ENCODE results near the gene OST4.

OST4 gene

DNA sequence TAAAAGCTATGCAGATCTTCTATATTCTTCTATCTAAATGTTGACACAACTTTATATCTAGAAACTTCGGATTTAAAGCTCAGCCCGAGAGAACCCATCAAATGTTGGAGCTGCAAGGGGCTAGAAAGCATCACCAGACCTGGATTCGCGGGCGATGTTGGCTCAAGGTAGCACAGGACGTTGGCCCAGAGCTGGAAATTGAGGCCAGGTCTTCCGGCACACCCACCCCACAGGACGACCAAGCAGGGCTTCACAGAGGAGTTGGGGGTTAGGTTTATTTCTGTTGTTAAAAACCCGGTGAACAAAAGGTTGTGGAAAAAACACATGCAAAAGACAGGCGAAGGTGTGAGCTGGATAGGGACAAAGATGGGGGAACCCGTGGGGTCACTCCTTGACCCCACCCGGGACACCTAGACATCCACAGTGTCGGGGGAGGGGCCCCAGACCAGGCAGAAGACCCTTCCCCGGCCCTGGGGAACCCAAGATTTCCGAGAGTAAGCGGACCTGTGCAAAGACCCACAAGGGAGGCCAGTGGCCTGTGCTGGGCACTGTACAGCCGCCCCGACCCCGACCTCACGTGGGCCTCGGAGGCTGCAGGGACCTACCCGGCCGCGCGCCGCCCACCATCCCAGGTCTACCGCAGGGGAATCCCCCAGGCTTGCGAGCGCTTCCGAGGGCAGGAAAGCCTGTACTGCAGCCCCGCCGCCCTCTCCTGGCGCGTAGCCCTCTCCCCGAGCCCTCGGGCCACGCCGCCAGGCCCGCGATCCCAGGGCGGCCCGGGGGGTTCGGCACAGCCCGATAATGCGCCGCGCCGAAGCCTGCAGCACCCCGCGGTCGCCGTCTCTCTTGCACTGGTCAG lies 21.8 kb downstream of the OST4 start:
- TF ChIP-seq, protein P1, sequence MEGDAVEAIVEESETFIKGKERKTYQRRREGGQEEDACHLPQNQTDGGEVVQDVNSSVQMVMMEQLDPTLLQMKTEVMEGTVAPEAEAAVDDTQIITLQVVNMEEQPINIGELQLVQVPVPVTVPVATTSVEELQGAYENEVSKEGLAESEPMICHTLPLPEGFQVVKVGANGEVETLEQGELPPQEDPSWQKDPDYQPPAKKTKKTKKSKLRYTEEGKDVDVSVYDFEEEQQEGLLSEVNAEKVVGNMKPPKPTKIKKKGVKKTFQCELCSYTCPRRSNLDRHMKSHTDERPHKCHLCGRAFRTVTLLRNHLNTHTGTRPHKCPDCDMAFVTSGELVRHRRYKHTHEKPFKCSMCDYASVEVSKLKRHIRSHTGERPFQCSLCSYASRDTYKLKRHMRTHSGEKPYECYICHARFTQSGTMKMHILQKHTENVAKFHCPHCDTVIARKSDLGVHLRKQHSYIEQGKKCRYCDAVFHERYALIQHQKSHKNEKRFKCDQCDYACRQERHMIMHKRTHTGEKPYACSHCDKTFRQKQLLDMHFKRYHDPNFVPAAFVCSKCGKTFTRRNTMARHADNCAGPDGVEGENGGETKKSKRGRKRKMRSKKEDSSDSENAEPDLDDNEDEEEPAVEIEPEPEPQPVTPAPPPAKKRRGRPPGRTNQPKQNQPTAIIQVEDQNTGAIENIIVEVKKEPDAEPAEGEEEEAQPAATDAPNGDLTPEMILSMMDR (IDR thresholded peaks at IDR 0.05; ENCODE audit: insufficient read depth, low read length, poor library complexity, severe bottlenecking): no peak
- TF ChIP-seq EZH2phosphoT487 (conservative IDR thresholded peaks at IDR 0.05; ENCODE audit: low read length): no peak
- H2AFZ ChIP-seq (ENCODE audit: low read depth, low read length, severe bottlenecking): peak overlapping the region; percentile 70
- H3K9me3 ChIP-seq (ENCODE audit: insufficient read depth, low read length): no peaks in the 10 kb centered on the region
- no peaks in the 10 kb centered on the region for H3K27me3 ChIP-seq (ENCODE audit: low read length)
- no peaks in the 10 kb centered on the region for H3K36me3 ChIP-seq (ENCODE audit: low read length)
- H3F3A ChIP-seq (ENCODE audit: insufficient read depth): peaks cover 11% of the 10 kb centered on the region
- no peaks in the 10 kb centered on the region for H3K9me2 ChIP-seq (replicated peaks; ENCODE audit: insufficient read depth, low read length)
- H3K4me3 ChIP-seq (ENCODE audit: insufficient read depth, low read length, poor library complexity, severe bottlenecking): peak overlapping the region; percentile 48
- no peaks in the 10 kb centered on the region for H3K79me2 ChIP-seq (ENCODE audit: insufficient read depth, low read length)
- H3K9ac ChIP-seq (ENCODE audit: low read length): peak overlapping the region; percentile 69
- H3K27ac ChIP-seq (ENCODE audit: low read depth, low read length): no peak overlapping the region
- no peaks in the 10 kb centered on the region for H4K20me1 ChIP-seq (ENCODE audit: low read depth, low read length)
- H3K4me2 ChIP-seq (ENCODE audit: low read depth, low read length, poor library complexity, severe bottlenecking): peak overlapping the region; percentile 84

DNA sequence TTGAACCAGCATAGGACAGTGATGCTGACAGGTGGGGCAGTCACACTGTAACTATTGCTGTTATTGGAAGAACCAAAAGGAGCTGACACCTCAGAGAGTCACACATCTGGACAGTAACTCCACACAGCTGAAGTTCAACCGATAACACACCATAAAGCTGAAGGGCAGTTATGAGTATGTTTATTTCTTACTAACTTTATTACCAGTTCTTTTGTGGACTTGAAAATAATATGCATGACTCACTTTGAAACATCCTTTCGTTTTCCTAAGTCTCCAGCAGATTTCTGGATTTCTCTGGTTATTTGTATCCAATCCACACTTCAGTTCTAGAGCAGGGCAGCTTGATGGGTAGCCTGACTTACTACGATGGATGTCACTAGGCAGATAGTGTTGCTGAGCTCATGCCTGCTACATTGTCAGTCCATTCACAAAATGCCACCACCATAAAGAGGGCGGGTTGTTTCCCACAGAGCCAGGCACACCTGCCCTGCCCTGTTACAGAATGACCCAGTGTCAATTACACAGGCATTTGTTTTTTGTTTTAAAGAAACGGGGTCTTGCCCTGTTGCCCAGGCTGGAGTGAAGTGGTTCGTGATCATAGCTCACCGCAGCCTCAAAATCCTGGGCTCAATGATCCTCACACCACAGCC lies 28.3 kb downstream of the OST4 start:
- Histone ChIP-seq H4K20me1 (ENCODE audit: low read depth, low read length) (no peaks in the 10 kb centered on the region), H3K9me3 (ENCODE audit: insufficient read depth, low read length) (no peaks in the 10 kb centered on the region), H3K9ac (ENCODE audit: low read length) (no peak overlapping the region), H3K36me3 (ENCODE audit: low read length) (no peaks in the 10 kb centered on the region), H3K4me3 (ENCODE audit: insufficient read depth, low read length, poor library complexity, severe bottlenecking) (no peak overlapping the region), H3K4me2 (ENCODE audit: low read depth, low read length, poor library complexity, severe bottlenecking) (no peak overlapping the region), H2AFZ (ENCODE audit: low read depth, low read length, severe bottlenecking) (no peak overlapping the region), H3K79me2 (ENCODE audit: insufficient read depth, low read length) (no peaks in the 10 kb centered on the region), H3K27me3 (ENCODE audit: low read length) (no peaks in the 10 kb centered on the region), H3K9me2 (replicated peaks; ENCODE audit: insufficient read depth, low read length) (no peaks in the 10 kb centered on the region), H3F3A (ENCODE audit: insufficient read depth) (peaks cover 8% of the 10 kb centered on the region; the same call in 1 of the 2 replicates), H3K27ac (ENCODE audit: low read depth, low read length) (no peak overlapping the region)
- TF ChIP-seq, protein P1 (IDR thresholded peaks at IDR 0.05; ENCODE audit: insufficient read depth, low read length, poor library complexity, severe bottlenecking): no peak
- no peak for TF ChIP-seq EZH2phosphoT487 (conservative IDR thresholded peaks at IDR 0.05; ENCODE audit: low read length)

DNA sequence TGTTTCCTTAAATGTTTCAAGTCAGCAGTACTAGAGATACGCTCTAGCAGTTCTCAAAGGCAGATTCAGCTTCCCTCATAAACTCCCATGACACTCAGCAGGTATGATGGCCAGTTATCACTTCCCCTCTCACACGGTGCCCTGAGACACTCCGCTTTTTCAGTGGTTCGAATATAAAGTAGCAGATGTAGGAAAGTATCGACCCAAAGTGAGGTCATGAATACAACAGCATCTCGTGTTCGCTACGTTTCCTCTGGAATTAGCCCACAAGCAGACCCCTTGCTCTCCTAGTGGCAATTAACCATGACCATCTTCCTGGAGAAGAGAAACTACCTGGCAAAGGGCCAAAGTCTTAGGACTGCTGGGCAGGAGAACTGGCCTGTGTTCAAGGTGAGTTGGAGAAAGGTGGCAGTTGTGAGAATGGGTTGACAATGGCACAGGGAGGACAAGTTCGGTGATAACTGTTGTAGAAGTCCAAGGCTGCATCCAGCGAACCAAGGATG lies 29.2 kb downstream of the OST4 start:
- Histone ChIP-seq H4K20me1 (ENCODE audit: low read depth, low read length) (no peaks in the 10 kb centered on the region), H3K27ac (ENCODE audit: low read depth, low read length) (peak overlapping the region; percentile 14; the same call in 1 of the 2 replicates), H3K4me2 (ENCODE audit: low read depth, low read length, poor library complexity, severe bottlenecking) (no peak overlapping the region), H3K9me2 (replicated peaks; ENCODE audit: insufficient read depth, low read length) (no peaks in the 10 kb centered on the region), H3K36me3 (ENCODE audit: low read length) (no peaks in the 10 kb centered on the region), H3K9me3 (ENCODE audit: insufficient read depth, low read length) (no peaks in the 10 kb centered on the region), H3K9ac (ENCODE audit: low read length) (no peak overlapping the region), H2AFZ (ENCODE audit: low read depth, low read length, severe bottlenecking) (no peak overlapping the region), H3K4me3 (ENCODE audit: insufficient read depth, low read length, poor library complexity, severe bottlenecking) (no peak overlapping the region), H3K27me3 (ENCODE audit: low read length) (no peaks in the 10 kb centered on the region), H3K79me2 (ENCODE audit: insufficient read depth, low read length) (no peaks in the 10 kb centered on the region), H3F3A (ENCODE audit: insufficient read depth) (peaks cover 2% of the 10 kb centered on the region; the same call in 1 of the 2 replicates)
- no peak for TF ChIP-seq EZH2phosphoT487 (conservative IDR thresholded peaks at IDR 0.05; ENCODE audit: low read length)
- TF ChIP-seq, protein P1 (IDR thresholded peaks at IDR 0.05; ENCODE audit: insufficient read depth, low read length, poor library complexity, severe bottlenecking): no peak
